OCI-LY3 (cell line): ENCODE data around the gene CTBP2.

Experiments
- H2AFZ ChIP-seq: fragments of 200-600, 300-600 bp; shearing (Covaris generic); 2 replicates; pipeline ENCODE4 v1.6.0; 2014; ENCODE audit warnings: antibody characterized with exemption, low read depth, low read length
- H3K27ac ChIP-seq: fragments of 200-600, 300-600 bp; sonication (generic); 2 replicates; pipeline ENCODE4 v1.5.1; 2014; ENCODE audit warnings: mild to moderate bottlenecking, low read length, moderate library complexity, mixed read lengths
- H3K27me3 ChIP-seq: fragments of 200-600, 300-600 bp; sonication (generic); 2 replicates; pipeline ENCODE4 v1.6.1; 2014; ENCODE audit warnings: low read depth, low read length, mixed read lengths
- H3K36me3 ChIP-seq: fragments of 200-600, 300-600 bp; sonication (generic); replicated peaks from 2 replicates; pipeline ENCODE3; 2014; ENCODE audit warnings: low read depth, low read length, mixed read lengths
- H3K4me1 ChIP-seq: fragments of 300-600, 200-600 bp; sonication (generic); 2 replicates; pipeline ENCODE4 v1.6.1; 2014; ENCODE audit warnings: low read length, mixed read lengths
- H3K4me2 ChIP-seq: fragments of 200-600, 300-600 bp; sonication (generic); 2 replicates; pipeline ENCODE4 v1.6.1; 2014; ENCODE audit warnings: low read length, mixed read lengths
- H3K4me3 ChIP-seq: fragments of 300-600, 200-600 bp; sonication (generic); 2 replicates; pipeline ENCODE4 v1.5.1; 2014; ENCODE audit warnings: antibody characterized with exemption, mild to moderate bottlenecking, low read length, moderate library complexity
- H3K79me2 ChIP-seq: fragments of 300-600, 200-600 bp; shearing (Covaris generic); 2 replicates; pipeline ENCODE4 v1.6.1; 2014; ENCODE audit warnings: mild to moderate bottlenecking, low read length, mixed read lengths
- H3K9ac ChIP-seq: fragments of 300-600, 200-600 bp; shearing (Covaris generic); 2 replicates; pipeline ENCODE4 v1.6.0; 2014; ENCODE audit warnings: mild to moderate bottlenecking, low read length, moderate library complexity
- H3K9me3 ChIP-seq: fragments of 200-600, 300-600 bp; shearing (Covaris generic); 2 replicates; pipeline ENCODE4 v1.6.1; 2014; ENCODE audit warnings: low read length, mixed read lengths; ENCODE audit not compliant: insufficient read depth
- H4K20me1 ChIP-seq: fragments of 200-600, 300-600 bp; sonication (generic); 2 replicates; pipeline ENCODE4 v1.6.1; 2016; ENCODE audit warnings: low read length, mixed read lengths; ENCODE audit not compliant: insufficient read depth
- EZH2phosphoT487 ChIP-seq: fragments of 200-600 bp; shearing (Covaris generic); IDR thresholded peaks from 2 replicates; pipeline ENCODE4 v1.6.1; 2018; ENCODE audit warnings: antibody characterized with exemption, mixed run types, low read depth
- TF ChIP-seq, protein P1 (sequence below): fragments of 200-600, 300-600 bp; sonication (generic); IDR thresholded peaks from 2 replicates; pipeline ENCODE4 v1.5.1; 2014; ENCODE audit warnings: antibody characterized with exemption, low read length, low read depth

Gene CTBP2

DNA sequence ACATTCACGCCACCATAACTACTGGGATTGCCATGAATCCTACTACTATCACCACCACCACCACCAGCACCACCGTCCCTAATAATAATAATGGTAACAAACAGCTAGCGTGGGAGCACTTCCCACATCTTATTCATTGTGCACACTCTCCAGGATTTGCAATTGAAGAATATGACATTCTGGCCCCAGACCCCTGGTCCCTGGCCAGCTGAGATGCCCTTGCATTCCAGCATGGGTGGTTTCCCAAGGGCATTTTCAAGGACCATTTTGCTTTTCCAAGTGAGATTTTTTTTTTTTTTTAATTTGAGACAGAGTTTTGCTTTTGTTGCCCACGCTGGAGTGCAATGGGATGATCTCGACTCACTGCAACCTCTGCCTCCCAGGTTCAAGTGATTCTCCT, 14.7 kb downstream of the CTBP2 start:
- H3K4me1 ChIP-seq: no peaks in the 10 kb centered on the region
- no peak overlapping the region for H3K27ac ChIP-seq
- H3K79me2 ChIP-seq: no peaks in the 10 kb centered on the region
- no peak overlapping the region for H3K4me3 ChIP-seq
- TF ChIP-seq, protein P1, sequence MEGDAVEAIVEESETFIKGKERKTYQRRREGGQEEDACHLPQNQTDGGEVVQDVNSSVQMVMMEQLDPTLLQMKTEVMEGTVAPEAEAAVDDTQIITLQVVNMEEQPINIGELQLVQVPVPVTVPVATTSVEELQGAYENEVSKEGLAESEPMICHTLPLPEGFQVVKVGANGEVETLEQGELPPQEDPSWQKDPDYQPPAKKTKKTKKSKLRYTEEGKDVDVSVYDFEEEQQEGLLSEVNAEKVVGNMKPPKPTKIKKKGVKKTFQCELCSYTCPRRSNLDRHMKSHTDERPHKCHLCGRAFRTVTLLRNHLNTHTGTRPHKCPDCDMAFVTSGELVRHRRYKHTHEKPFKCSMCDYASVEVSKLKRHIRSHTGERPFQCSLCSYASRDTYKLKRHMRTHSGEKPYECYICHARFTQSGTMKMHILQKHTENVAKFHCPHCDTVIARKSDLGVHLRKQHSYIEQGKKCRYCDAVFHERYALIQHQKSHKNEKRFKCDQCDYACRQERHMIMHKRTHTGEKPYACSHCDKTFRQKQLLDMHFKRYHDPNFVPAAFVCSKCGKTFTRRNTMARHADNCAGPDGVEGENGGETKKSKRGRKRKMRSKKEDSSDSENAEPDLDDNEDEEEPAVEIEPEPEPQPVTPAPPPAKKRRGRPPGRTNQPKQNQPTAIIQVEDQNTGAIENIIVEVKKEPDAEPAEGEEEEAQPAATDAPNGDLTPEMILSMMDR: no peak
- TF ChIP-seq EZH2phosphoT487: no peak
- peaks cover 16% of the 10 kb centered on the region; the same call in 1 of the 2 replicates for H3K27me3 ChIP-seq
- no peaks in the 10 kb centered on the region for H3K9me3 ChIP-seq
- H4K20me1 ChIP-seq: no peaks in the 10 kb centered on the region
- H3K4me2 ChIP-seq: no peak overlapping the region
- no peaks in the 10 kb centered on the region for H3K36me3 ChIP-seq
- no peak overlapping the region for H3K9ac ChIP-seq
- H2AFZ ChIP-seq: no peak overlapping the region

DNA sequence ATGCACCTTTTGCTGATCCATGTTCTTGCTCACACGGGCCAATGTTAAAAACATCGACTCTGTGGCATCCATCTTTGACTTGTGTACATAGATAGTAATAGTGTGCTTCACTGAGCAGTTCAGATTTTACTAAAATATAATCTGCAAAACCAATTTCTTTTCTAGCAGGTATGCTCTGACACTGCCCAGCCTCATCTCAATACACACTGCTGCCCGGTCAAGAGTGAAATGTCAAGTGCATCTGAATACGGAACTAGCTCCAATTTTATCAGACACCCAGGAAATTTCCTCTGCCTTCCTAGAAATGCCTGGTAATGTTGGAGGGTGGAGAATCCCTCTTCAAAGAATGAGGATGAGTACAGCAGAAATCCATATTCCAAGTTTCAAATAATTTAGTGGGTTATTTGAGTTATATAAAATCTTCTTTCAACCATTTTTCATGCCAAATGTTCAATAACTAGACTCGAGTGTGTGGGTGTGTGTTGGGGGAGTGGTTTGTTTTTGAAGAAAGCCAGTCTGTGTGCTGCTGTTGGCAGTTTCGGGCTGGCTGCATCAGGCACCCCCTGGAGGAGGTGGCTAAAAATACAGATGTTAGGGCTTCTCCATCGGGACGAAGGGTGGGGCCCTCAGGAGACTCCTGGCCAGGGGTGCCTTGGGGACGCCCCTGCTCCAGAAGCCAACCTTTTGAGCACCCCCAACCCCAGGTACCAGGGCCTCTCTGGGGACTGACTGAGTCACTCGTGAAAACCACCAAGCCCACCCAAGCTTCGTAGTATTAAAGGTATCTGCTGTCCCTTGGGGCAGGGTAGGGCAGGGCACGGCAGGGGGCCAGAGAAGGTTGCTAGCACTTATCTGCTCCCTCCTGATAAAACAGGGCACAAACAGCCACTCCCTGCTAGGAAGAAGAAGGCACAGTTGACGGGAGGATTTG, 15.4 kb downstream of the CTBP2 start:
- TF ChIP-seq, protein P1: peak; percentile 34; the same call in 1 of the 2 replicates
- TF ChIP-seq EZH2phosphoT487: no peak
- Histone ChIP-seq H2AFZ (no peak overlapping the region), H3K9ac (no peak overlapping the region), H3K27ac (no peak overlapping the region), H3K27me3 (peaks cover 16% of the 10 kb centered on the region; the same call in 1 of the 2 replicates), H3K36me3 (no peaks in the 10 kb centered on the region), H3K4me1 (no peaks in the 10 kb centered on the region), H3K79me2 (no peaks in the 10 kb centered on the region), H4K20me1 (no peaks in the 10 kb centered on the region), H3K4me3 (no peak overlapping the region), H3K9me3 (no peaks in the 10 kb centered on the region), H3K4me2 (no peak overlapping the region)

DNA sequence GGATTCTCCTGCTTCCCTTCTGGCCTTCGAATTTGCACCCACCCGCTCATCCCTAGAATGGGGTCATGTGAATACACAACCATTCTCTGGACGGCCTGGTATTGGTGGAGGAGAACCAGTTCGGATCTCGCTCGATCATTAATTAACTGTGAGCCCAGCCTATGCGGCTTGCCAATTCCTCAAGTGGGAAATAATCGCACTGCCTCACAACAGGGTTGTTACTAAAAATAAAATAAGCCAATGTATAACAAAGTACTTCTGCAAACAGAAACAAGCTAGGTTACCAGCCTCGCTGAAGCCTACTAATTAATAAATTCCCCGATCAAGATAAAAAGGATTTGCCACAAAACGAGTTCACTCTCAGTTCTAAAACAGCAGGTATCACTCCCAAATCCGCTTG, 16.2 kb downstream of the CTBP2 start:
- no peak overlapping the region for H3K4me3 ChIP-seq
- no peak overlapping the region for H3K27ac ChIP-seq
- H4K20me1 ChIP-seq: no peaks in the 10 kb centered on the region
- H3K79me2 ChIP-seq: no peaks in the 10 kb centered on the region
- no peak overlapping the region for H3K4me2 ChIP-seq
- H3K27me3 ChIP-seq: peaks cover 16% of the 10 kb centered on the region; the same call in 1 of the 2 replicates
- H3K9me3 ChIP-seq: no peaks in the 10 kb centered on the region
- H3K4me1 ChIP-seq: no peaks in the 10 kb centered on the region
- no peak overlapping the region for H3K9ac ChIP-seq
- no peaks in the 10 kb centered on the region for H3K36me3 ChIP-seq
- H2AFZ ChIP-seq: no peak overlapping the region
- TF ChIP-seq, protein P1: no peak
- TF ChIP-seq EZH2phosphoT487: no peak

DNA sequence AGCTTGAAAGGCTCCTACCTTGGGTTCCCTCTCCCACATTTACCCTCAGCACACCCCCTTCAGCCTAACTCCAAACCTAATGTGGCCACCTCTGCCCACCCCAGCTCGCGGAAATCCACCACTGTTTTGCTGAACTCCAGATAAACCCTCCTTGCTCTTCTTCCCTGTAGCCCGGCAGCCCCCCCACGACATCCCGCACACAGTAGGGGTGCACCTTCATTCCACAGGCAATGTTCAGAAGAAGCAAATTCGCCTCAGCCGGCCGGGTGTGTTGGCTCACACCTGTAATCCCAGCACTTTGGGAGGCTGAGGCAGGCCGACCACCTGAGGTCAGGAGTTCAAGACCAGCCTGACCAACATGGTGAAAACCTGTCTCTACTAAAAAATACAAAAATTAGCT, 17.4 kb downstream of the CTBP2 start:
- H2AFZ ChIP-seq: no peak overlapping the region
- no peaks in the 10 kb centered on the region for H4K20me1 ChIP-seq
- no peak overlapping the region for H3K4me2 ChIP-seq
- no peaks in the 10 kb centered on the region for H3K4me1 ChIP-seq
- H3K36me3 ChIP-seq: no peaks in the 10 kb centered on the region
- H3K27ac ChIP-seq: no peak overlapping the region
- TF ChIP-seq, protein P1: no peak
- no peak for TF ChIP-seq EZH2phosphoT487
- H3K79me2 ChIP-seq: no peaks in the 10 kb centered on the region
- no peaks in the 10 kb centered on the region for H3K9me3 ChIP-seq
- H3K9ac ChIP-seq: no peak overlapping the region
- H3K4me3 ChIP-seq: no peak overlapping the region
- H3K27me3 ChIP-seq: peaks cover 15% of the 10 kb centered on the region; the same call in 1 of the 2 replicates
